Measurements from ENCODE around the gene MORN4.

DNA sequence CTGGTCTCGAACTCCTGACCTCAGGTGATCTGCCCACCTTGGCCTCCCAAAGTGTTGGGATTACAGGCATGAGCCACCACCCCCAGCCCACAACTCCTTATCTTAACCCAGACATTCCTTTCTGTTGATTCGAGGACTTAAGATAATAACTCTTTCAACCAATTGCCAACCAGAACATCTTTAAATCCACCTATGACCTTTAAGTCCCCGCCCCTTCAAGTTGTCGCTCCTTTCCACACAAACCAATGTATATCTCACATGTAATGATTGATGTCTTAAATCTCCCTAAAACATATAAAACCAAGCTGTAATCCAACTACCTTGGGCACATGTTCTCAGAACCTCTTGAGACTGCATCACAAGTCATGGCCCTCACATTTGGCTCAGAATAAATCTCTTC lies 68.5 kb downstream of the MORN4 start:
- no peak for TF ChIP-seq POLR2AphosphoS5 (IDR thresholded peaks at IDR 0.05)
- no peak for TF ChIP-seq POLR2A (IDR thresholded peaks at IDR 0.05; ENCODE audit: low read depth)
